HepG2 (cell line): Measurements from ENCODE around the gene PDGFB. TPM values are rescaled to one million over a fixed set of nuclear protein-coding genes. Genes with fewer than 3 reads are reported as not detected.

Experiments
- FOXA1 ChIP-seq, 2 experiments: fragments of 450-650 bp in 1 of 2; sonication (generic) in 1 of 2; formaldehyde crosslinking in 1 of 2; IDR thresholded peaks; 2 replicates each; pipeline versions ENCODE4 v1.4.0 to v1.6.1; 2016 to 2020; ENCODE audit warnings: missing genetic modification reagents in 1 of 2
- FOXP1 ChIP-seq, 2 experiments: fragments of 450-650 bp in 1 of 2; IDR thresholded peaks; 2 replicates each; pipeline ENCODE4 v1.6.1; 2017 to 2018; ENCODE audit warnings: antibody characterized with exemption in 1 of 2
- HOXA5 ChIP-seq: sonication (generic); formaldehyde crosslinking; IDR thresholded peaks from 2 replicates; pipeline ENCODE4 v1.4.0; 2020; ENCODE audit warnings: missing genetic modification reagents
- KDM5A ChIP-seq: fragments of 200-600 bp; sonication (generic); IDR thresholded peaks from 2 replicates; pipeline ENCODE4 v1.7.0; 2018; ENCODE audit warnings: antibody characterized with exemption, mild to moderate bottlenecking, low read length, borderline replicate concordance
- MIER3 ChIP-seq: IDR thresholded peaks from 2 replicates; pipeline ENCODE4 v1.6.1; 2016; ENCODE audit warnings: missing compliant biosample characterization, borderline replicate concordance
- NAIF1 ChIP-seq: sonication (generic); formaldehyde crosslinking; IDR thresholded peaks from 2 replicates; pipeline ENCODE4 v1.5.0; 2020; ENCODE audit warnings: mild to moderate bottlenecking, missing genetic modification reagents, borderline replicate concordance
- NR2F1 ChIP-seq, 2 experiments: fragments of 450-650 bp in 1 of 2; formaldehyde crosslinking in 1 of 2; IDR thresholded peaks; 2 replicates each; pipeline versions ENCODE4 v1.5.0 to v1.6.1; 2016 to 2020; ENCODE audit warnings: mild to moderate bottlenecking in 1 of 2, missing compliant biosample characterization in 1 of 2, missing genetic modification reagents in 1 of 2, moderate library complexity in 1 of 2
- RORA ChIP-seq: sonication (generic); formaldehyde crosslinking; IDR thresholded peaks from 2 replicates; pipeline ENCODE4 v1.5.0; 2020; ENCODE audit warnings: mild to moderate bottlenecking, missing genetic modification reagents, moderate library complexity
- SIN3B ChIP-seq: fragments of 150-350 bp; IDR thresholded peaks from 2 replicates; pipeline ENCODE4 v1.6.1; 2014; ENCODE audit warnings: low read length
- ZBTB8A ChIP-seq: sonication (generic); formaldehyde crosslinking; IDR thresholded peaks from 2 replicates; pipeline ENCODE4 v1.4.0; 2020; ENCODE audit warnings: mild to moderate bottlenecking, low read depth, missing genetic modification reagents, borderline replicate concordance
- ZNF546 ChIP-seq: sonication (generic); formaldehyde crosslinking; conservative IDR thresholded peaks from 2 replicates; pipeline ENCODE4 v1.8.1; 2023; ENCODE audit warnings: mild to moderate bottlenecking, missing genetic modification reagents
- ZNF556 ChIP-seq: sonication (generic); formaldehyde crosslinking; IDR thresholded peaks from 2 replicates; pipeline ENCODE4 v1.4.0; 2020; ENCODE audit warnings: mild to moderate bottlenecking, missing genetic modification reagents, borderline replicate concordance
- polyA plus RNA-seq, 8 experiments: library from polyadenylated mRNA; depleted of rRNA in 3 of 8; stranded (reverse) in 7 of 8; unstranded in 1 of 8; fragments of >200 nt; fragmentation: Illumina TruSeq in 4 of 8; extraction: Trizol in 4 of 8; gene quantifications; 2 replicates each; pipeline versions ENCODE4 v1.2.1 to v1.2.3, GENCODE V29; 2011 to 2016; ENCODE audit warnings: low read depth in 4 of 8, missing spikeins in 1 of 8, mixed read lengths in 1 of 8; ENCODE audit not compliant: insufficient read depth in 1 of 8
- total RNA-seq, 5 experiments: library from RNA; depleted of rRNA; stranded (reverse); fragments of >200 nt; fragmentation: Illumina TruSeq; extraction: Trizol; gene quantifications; 2 replicates each; pipeline ENCODE4 v1.2.3, GENCODE V29; 2016; ENCODE audit warnings: low read depth in 1 of 5
- TF ChIP-seq, protein P1 (sequence below): sonication (generic); formaldehyde crosslinking; IDR thresholded peaks from 2 replicates; pipeline ENCODE4 v1.8.0; 2022; ENCODE audit warnings: missing genetic modification reagents, mild to moderate bottlenecking, inconsistent platforms, borderline replicate concordance
- TF ChIP-seq, protein P2 (sequence below): IDR thresholded peaks from 2 replicates; pipeline ENCODE4 v1.6.1; 2016; ENCODE audit warnings: low read depth
- TF ChIP-seq, protein P3 (sequence below): sonication (generic); formaldehyde crosslinking; IDR thresholded peaks from 2 replicates; pipeline ENCODE4 v1.4.0; 2020; ENCODE audit warnings: low read depth, mild to moderate bottlenecking, missing genetic modification reagents
- TF ChIP-seq, protein P4 (sequence below): sonication (generic); formaldehyde crosslinking; IDR thresholded peaks from 2 replicates; pipeline ENCODE4 v1.5.0; 2020; ENCODE audit warnings: mild to moderate bottlenecking, missing genetic modification reagents
- TF ChIP-seq, protein P5 (sequence below): sonication (generic); formaldehyde crosslinking; IDR thresholded peaks from 2 replicates; pipeline ENCODE4 v1.4.0; 2020; ENCODE audit warnings: missing genetic modification reagents

Gene PDGFB
- total and polyA plus RNA-seq, 2 of the 13 experiments (the other 11 are each of a cell fraction or from before 2014, with no cell fraction given) = 1.4 to 10.1 TPM

DNA sequence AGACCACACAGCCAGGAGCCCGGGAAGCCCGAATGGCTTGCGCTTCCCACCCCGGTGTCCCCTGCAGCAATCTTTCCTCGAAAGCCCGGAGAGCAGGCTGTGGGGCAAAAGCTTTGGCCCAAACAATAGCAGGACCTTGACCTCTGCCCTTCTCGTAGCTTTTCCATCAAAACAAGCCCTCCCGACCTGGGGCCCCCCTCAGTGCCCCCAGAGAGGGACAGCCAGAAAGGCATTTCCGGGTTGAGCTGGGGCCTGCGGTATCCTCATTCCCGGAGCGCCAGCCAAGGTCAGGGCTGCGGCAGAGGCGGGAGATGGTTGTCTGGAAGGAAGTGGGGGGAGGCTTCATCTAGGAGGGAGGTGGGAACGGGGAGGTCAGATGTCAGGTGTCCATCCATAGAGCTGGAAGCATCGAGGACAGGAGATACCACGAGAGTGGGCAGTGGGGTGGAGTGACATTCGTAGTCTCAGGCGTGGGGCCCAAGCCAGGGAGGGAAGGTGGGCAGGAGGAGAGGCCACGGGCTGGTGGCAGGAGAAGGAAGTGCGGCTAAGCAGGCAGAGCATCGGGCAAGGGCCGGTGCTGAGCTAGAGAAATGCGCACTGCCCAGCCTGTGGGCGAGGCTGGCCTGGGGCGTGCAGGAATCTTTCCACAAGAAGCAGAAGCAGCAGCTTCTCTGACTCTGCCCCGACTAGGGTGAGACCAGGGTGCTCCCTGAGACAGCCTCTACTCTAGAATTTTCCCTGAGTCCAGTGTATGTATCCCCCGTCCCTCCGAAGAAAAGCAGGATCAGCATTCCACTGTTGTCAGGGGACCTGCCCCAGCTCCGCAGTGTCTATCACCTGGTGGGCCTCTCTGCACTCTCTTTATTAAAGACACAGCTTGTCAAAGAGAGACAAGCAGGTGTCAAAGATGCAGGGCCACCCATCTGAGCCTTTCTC is 14.3 kb downstream of the PDGFB start (continued):
- TF ChIP-seq, protein P1, sequence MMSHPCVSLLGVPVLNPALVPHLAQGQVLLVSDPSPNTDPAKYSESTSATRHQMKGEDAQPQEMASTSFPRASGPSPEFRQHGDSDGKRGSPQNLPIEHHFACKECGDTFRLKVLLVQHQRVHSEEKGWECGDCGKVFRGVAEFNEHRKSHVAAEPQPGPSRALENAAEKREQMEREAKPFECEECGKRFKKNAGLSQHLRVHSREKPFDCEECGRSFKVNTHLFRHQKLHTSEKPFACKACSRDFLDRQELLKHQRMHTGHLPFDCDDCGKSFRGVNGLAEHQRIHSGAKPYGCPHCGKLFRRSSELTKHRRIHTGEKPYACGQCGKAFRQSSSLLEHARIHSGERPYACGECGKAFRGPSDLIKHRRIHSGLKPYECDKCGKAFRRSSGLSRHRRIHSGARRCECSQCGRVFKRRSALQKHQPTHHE (CRISPR knock-in tag) = no peak
- no peak for TF ChIP-seq RORA (CRISPR knock-in tag)
- TF ChIP-seq, protein P2, sequence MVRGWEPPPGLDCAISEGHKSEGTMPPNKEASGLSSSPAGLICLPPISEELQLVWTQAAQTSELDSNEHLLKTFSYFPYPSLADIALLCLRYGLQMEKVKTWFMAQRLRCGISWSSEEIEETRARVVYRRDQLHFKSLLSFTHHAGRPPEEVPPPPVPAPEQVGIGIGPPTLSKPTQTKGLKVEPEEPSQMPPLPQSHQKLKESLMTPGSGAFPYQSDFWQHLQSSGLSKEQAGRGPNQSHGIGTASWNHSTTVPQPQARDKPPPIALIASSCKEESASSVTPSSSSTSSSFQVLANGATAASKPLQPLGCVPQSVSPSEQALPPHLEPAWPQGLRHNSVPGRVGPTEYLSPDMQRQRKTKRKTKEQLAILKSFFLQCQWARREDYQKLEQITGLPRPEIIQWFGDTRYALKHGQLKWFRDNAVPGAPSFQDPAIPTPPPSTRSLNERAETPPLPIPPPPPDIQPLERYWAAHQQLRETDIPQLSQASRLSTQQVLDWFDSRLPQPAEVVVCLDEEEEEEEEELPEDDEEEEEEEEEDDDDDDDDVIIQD (CRISPR knock-in tag) = peak; percentile 69; the same call in 1 of the 2 replicates
- TF ChIP-seq FOXP1 (IDR thresholded peaks at IDR 0.05) = no peak
- TF ChIP-seq FOXP1 (CRISPR knock-in tag; IDR thresholded peaks at IDR 0.05) = peak; percentile 84
- no peak for TF ChIP-seq MIER3 (CRISPR knock-in tag)
- TF ChIP-seq ZNF546 (CRISPR knock-in tag) = no peak
- TF ChIP-seq SIN3B = no peak
- no peak for TF ChIP-seq NAIF1 (CRISPR knock-in tag)
- TF ChIP-seq ZBTB8A (CRISPR knock-in tag) = no peak
- TF ChIP-seq, protein P3, sequence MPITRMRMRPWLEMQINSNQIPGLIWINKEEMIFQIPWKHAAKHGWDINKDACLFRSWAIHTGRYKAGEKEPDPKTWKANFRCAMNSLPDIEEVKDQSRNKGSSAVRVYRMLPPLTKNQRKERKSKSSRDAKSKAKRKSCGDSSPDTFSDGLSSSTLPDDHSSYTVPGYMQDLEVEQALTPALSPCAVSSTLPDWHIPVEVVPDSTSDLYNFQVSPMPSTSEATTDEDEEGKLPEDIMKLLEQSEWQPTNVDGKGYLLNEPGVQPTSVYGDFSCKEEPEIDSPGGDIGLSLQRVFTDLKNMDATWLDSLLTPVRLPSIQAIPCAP (CRISPR knock-in tag) = no peak
- 0 out of 2 replicates have a peak, but pooled peaks have one; percentile 40 for TF ChIP-seq HOXA5 (CRISPR knock-in tag)
- peak; percentile 64; the same call in 1 of the 2 replicates for TF ChIP-seq ZNF556
- TF ChIP-seq, protein P4, sequence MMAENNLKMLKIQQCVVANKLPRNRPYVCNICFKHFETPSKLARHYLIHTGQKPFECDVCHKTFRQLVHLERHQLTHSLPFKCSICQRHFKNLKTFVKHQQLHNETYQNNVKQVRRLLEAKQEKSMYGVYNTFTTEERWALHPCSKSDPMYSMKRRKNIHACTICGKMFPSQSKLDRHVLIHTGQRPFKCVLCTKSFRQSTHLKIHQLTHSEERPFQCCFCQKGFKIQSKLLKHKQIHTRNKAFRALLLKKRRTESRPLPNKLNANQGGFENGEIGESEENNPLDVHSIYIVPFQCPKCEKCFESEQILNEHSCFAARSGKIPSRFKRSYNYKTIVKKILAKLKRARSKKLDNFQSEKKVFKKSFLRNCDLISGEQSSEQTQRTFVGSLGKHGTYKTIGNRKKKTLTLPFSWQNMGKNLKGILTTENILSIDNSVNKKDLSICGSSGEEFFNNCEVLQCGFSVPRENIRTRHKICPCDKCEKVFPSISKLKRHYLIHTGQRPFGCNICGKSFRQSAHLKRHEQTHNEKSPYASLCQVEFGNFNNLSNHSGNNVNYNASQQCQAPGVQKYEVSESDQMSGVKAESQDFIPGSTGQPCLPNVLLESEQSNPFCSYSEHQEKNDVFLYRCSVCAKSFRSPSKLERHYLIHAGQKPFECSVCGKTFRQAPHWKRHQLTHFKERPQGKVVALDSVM (CRISPR knock-in tag) = peak; percentile 48; the same call in 1 of the 2 replicates
- no peak for TF ChIP-seq KDM5A
- TF ChIP-seq, protein P5, sequence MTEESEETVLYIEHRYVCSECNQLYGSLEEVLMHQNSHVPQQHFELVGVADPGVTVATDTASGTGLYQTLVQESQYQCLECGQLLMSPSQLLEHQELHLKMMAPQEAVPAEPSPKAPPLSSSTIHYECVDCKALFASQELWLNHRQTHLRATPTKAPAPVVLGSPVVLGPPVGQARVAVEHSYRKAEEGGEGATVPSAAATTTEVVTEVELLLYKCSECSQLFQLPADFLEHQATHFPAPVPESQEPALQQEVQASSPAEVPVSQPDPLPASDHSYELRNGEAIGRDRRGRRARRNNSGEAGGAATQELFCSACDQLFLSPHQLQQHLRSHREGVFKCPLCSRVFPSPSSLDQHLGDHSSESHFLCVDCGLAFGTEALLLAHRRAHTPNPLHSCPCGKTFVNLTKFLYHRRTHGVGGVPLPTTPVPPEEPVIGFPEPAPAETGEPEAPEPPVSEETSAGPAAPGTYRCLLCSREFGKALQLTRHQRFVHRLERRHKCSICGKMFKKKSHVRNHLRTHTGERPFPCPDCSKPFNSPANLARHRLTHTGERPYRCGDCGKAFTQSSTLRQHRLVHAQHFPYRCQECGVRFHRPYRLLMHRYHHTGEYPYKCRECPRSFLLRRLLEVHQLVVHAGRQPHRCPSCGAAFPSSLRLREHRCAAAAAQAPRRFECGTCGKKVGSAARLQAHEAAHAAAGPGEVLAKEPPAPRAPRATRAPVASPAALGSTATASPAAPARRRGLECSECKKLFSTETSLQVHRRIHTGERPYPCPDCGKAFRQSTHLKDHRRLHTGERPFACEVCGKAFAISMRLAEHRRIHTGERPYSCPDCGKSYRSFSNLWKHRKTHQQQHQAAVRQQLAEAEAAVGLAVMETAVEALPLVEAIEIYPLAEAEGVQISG = peak; percentile 64; the same call in 1 of the 2 replicates
- no peak for TF ChIP-seq FOXA1 (IDR thresholded peaks at IDR 0.05)
- no peak for TF ChIP-seq FOXA1 (CRISPR knock-in tag; IDR thresholded peaks at IDR 0.05)
- peak; percentile 96 to 97 for TF ChIP-seq NR2F1 (CRISPR knock-in tag; IDR thresholded peaks at IDR 0.05)
